GM18858 (cell line): Measurements from ENCODE around the gene TMPRSS7.
"Not testable (repeated sequence)": the region's sequence is repeated elsewhere in the genome, so short reads cannot be mapped to it uniquely, and the experiment has no call there.

Experiments used
- ATAC-seq: cut with Tn5 transposase; IDR thresholded peaks from one replicate; pipeline ENCODE4 v1.9.1; 2021; ENCODE audit not compliant: unreplicated experiment

TMPRSS7 gene

DNA sequence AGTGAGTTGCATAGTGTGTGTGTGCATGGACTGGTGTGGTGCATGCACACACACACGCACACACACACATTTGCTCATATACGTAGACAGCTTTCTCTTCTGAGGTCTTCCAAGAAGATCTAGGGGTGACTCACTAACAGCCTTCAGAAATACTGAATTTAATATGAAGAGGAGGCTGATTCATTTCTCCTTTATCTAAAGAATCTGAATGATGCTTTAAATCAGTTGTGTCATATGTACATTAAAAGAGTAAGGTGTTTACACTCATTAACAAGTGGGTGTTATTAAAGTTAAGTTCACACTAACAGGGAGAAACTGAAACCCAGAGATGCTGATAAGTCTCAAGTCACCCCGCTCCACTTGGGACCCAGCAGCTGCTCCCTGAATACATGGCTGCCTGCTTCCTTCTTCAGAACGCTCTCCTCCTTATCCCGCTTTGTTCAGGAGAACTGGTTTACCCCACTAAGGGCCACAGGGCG is 22.0 kb downstream of the TMPRSS7 start:
- ATAC-seq: no peak

DNA sequence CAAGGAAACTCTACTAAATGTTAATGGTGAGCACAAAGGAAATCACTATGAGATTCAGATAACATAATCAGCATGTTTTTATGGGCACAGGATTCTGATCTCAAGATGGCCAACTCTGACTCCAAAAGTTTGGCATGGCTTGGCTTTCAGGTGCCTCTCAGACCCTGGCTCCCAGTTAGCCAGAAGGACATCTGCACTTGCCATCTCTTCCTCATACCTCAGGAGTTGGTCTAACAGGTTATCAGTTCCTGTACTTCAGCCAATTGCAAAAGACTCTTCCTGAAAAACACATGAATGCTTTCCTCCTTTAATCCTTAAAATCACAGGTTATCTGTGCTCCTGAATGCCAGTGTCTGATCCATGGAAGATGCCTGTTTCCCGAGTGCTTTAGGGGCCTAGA is 25.0 kb downstream of the TMPRSS7 start:
- no peak for ATAC-seq

DNA sequence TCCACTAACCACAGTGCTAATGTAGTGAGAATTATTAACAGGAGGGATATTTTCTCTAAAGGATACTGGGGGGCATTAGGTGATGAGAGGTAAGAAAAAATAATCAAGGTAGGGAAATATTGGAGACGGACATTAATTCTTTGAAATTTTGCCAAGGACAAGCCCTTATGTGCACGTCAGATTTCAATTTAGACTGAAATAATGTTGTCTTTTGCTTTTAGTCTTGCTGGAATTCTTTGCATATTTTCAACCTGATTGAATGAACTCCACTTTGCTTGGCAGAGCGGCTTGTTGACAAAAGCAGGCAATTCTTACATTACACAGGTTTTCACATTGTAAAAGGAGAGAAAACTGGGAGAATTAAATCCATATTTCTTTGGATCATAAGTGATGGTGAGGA is 26.6 kb downstream of the TMPRSS7 start:
- no peak for ATAC-seq

DNA sequence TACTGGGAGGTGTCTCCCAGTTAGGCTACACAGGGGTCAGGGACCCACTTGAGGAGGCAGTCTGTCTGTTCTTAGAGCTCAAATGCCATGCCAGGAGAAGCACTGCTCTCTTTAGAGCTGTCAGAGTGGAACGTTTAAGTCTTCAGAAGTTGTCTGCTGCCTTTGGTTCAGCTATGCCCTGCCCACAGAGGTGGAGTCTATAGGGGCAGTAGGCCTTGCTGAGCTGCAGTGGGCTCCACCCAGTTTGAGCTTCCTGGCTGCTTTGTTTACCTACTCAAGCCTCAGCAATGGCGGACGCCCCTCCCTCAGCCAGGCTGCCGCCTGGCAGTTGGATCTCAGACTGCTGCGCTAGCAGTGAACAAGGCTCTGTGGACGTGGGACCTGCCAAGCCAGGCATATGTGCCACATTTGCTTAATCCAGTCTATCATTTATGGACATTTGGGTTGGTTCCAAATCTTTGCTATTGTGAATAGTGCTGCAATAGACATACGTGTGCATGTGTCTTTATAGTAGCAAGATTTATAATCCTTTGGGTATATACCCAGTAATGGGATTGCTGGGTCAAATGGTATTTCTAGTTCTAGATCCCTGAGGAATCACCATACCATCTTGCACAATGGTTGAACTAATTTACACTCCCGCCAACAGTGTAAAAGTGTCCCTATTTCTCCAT is 38.0 kb downstream of the TMPRSS7 start:
- not testable (repeated sequence) for ATAC-seq

DNA sequence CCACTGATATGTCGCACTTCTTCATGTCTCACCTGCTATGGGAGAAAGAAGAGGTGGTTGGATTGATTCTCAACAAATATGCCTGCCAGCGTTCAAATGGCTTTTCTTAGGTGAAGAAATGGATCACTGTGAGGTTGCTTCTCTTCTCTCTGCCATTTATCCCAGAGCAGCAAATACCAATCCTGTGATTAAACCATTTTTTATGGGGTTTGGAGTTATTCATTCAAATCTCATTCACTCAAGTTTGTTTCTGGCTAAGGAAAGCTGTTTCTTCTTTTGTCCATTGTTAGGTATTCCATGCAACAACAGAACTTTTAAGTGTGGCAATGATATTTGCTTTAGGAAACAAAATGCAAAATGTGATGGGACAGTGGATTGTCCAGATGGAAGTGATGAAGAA is 39.5 kb downstream of the TMPRSS7 start:
- ATAC-seq: no peak

DNA sequence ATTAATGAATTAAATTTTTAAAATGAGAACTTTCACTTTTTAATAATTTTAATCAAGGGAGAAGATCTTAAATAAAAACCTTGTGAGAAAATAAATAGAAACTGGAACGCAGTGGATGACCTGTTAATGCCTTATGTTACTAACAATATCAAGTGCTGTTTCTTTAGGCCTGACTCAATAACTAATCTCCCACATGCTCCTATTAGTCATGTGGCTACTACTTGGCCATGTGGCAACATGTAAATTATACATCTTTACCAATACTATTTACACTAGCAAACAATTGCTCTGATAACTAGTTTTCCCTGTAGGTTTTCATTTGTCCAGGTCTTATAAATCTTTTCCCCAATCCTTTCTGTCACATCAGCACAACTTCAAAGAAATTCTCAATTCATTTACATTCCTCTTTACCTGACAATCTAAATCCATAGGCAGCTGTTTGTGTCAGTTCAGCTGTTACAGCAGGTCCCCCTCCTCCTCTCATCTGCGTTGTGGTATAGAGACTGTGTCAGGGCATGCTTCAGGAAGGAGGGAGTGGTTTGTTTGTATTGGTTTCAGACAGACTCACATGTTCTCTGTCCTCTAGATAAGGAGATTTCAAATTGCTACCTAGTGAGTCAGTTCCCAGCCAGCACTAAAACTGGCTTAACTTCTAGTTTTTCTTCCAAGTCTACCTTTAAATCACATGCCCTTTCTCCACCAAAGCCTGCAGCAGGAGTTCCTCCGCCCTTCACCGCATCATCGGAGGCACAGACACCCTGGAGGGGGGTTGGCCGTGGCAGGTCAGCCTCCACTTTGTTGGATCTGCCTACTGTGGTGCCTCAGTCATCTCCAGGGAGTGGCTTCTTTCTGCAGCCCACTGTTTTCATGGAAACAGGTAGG is 40.3 kb downstream of the TMPRSS7 start:
- peak; percentile 84 for ATAC-seq

DNA sequence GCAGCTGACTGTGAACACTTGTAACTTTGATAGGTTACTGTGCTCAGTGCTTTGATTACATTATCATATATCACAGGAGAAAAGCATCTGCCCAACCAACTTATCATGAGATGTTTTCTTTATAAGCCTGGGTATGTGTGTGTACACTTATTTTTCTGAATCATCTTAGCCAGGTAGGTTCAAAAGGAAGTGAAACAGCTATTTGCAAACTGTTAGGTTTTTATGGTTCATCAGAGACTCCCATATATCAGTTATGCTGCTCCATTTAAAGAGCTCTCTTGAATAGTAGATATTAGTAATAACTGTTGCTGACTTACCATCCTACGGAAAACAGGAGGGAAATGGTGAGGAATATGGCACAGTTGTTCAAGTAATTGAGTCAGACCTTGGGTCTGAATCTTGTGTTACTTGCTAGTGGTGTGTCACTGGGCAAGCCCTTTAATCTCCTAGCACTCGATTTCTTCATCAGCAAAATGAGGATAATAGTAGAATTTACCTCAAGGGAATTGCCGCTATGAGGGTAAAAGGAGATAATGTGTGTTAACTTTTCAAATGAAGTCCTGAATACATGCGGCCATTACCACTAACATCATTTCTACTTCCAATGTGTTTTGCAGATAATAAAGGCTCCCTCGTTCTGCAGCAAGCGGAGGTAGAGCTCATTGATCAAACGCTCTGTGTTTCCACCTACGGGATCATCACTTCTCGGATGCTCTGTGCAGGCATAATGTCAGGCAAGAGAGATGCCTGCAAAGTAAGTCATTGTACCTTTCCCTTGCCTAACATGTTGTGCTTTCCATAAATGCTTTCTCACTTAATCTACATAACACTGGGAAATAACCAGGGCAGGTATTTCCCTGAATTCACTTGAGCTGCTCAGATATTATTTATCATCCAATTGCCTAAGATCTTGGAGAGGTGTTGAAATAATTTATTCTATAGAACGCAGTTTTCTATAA is 43.9 kb downstream of the TMPRSS7 start:
- ATAC-seq: no peak

DNA sequence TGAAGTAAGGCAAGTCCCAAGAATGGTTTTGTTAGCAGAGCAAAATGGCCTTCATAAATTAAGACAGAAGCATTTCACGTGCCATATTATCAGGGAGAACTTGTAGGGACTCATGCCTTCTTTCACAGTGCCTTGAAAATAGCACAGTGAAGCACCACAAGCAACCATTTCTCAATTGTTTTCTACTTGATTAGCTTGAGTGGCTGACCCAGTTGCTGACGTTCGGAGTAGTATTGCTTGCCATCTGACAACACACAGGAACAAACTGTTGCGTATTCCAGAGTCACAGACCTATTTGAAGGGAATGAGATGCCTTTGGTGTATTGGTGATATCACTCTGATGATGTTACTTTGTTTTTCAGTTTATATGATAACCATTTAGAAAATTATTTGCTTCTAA is 48.7 kb downstream of the TMPRSS7 start:
- ATAC-seq: no peak

DNA sequence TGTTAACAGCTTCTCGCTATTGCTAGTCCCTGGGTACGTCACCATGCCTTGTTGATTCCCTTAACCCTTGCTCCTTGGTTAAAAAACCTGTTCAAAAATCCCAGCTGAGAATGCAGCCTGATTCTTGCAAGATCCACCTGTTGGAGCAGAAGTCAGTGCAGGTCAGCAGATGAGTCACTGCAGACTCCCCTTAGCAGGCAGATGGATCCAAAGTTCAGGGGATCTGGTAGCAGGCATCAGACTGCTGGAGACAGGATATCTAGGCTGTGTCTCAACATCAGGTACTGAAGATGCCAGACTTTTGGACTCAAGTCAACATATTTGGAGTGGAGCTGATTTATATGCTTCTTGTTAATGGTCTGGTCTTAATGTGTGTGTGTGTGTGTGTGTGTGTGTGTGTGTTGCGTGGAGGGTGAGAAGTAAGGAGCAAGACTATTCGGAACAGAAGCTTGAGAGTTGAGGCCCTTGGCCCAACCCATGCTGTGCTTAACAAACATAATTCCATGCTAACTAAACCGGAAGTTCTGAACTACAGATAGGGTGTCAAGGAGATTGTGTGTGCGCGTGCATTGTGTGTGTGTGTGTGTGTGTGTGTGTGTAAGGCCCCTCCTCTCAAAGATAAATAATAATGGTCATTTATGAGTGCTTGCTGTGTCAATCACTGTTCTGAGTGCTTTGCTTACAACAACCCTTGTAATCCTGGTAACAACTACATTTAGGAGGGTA is 50.6 kb downstream of the TMPRSS7 start:
- ATAC-seq: no peak

DNA sequence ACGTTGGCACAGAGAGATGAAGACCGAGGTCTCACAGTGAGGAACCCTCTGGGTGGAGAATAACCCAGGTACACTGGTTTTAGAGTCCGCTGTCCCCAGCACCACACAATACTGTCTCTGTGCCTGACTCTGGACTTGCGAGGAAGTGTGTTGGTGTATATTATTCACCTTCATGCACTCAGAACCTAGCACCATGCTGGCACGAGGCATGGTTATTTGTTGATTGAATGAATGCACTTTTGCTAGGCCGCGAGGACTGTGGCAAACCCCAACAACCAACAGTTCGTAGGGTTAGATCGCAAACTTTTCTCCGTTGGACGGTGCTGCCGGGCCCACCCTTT is 51.2 kb downstream of the TMPRSS7 start:
- ATAC-seq: no peak

DNA sequence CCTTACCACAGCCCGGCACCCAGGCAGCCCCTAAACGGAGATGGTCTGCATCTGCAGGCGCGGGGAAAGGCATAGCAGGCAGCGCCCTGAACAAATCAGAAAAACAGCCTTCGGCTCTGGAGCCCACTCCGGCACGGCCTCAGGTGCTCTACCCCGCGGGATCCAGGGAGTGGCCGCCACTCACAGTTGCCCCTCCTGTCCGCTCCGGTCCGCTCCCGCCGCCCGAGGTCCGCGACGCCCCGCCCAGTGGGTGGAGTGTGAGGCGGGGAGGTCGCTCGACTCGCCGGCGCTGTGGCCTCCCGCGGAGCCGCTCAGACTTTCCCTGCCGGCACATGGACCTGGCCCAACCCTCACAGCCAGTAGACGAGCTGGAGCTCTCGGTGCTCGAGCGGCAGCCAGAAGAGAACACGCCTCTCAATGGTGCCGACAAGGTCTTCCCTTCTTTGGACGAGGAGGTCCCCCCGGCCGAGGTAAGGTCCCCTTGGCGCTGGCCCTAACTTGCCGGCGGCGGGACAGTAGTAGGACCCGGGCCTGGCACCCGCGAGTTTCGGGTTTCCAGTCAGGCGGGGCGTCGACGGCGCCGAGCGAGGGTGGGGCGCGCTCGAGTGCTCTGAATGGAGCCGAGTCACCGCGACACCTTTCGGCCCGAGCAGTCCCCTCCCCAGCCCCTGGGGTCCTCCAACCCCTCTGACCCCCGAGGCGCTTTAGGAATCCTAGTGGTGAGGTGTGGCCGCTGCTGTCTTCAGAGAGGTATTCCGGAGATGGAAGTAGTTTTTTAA is 51.7 kb downstream of the TMPRSS7 start, which contains the start of gene C3orf52:
Gene C3orf52, plus strand, starts transcription at position 314 of the 779 bp plus-strand sequence. Its CDS starts 19 bp downstream, at position 333.
- ATAC-seq: no peak

DNA sequence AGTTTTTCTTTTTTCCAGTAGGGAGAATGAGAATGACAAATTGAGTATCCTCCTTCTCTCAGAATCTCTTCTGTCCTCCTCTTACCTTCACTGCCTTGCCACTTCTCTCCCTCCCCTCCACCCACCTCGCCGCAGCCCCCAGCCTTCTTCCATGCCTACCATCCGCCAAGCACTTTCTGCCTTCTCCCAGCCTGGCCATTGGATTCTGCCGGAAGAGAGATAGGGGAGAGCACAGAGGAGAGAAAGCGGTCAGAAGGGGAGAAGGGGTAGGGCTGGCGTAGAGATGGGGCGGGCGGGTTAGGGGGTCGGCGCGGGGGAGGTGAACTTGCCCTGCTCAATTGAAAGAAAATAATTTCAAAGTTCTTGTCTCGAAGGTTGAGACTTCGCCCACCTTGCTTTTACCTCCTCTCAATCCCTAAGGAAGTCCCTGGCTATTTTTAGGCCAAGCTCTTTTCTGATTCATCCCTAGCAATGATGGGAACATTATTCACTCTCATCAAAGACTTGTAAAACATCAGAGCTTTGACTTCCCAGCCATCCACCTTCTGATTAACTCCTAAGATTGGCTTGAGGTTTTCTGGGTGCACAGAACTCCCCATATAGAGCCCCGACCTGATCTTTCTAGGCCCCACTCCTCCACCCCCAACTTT is 52.5 kb downstream of the TMPRSS7 start:
- ATAC-seq: no peak

DNA sequence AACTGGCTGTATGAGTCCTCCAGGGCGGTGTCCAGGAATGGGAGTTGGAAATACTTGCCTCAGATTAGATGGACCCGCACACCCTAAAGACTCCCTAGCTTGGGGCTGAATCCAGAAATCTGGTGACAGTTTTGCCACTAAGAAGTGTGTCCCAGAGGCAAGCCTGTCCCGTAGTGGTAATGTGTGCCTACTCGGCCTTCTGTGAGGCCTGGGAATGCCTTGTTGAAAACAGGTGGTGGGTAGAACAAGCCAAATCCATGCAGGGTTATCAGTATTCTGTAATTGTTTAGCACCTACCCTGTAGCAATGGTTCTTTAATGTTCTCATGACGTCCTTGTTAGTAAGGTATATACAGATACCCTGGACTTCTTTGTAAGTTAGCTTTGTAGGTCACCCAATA is 53.2 kb downstream of the TMPRSS7 start:
- no peak for ATAC-seq

DNA sequence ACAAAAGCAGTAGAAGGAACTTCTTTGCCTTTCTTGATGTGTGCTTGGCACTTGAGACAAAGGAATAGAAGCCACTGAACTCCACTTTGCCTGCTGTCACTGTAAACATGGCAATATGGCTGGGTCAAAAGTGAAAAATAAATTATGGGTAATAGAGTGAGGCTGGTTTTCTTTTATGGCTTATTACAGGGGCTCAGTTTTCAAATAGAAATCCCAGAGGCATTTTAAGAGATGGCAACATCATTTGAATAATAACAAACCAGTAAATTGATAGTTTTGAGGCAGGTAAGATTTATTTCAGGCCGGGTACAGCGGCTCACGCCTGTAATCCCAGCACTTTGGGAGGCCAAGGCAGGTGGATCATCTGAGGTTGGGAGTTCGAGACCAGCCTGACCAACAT is 54.4 kb downstream of the TMPRSS7 start:
- ATAC-seq: no peak

DNA sequence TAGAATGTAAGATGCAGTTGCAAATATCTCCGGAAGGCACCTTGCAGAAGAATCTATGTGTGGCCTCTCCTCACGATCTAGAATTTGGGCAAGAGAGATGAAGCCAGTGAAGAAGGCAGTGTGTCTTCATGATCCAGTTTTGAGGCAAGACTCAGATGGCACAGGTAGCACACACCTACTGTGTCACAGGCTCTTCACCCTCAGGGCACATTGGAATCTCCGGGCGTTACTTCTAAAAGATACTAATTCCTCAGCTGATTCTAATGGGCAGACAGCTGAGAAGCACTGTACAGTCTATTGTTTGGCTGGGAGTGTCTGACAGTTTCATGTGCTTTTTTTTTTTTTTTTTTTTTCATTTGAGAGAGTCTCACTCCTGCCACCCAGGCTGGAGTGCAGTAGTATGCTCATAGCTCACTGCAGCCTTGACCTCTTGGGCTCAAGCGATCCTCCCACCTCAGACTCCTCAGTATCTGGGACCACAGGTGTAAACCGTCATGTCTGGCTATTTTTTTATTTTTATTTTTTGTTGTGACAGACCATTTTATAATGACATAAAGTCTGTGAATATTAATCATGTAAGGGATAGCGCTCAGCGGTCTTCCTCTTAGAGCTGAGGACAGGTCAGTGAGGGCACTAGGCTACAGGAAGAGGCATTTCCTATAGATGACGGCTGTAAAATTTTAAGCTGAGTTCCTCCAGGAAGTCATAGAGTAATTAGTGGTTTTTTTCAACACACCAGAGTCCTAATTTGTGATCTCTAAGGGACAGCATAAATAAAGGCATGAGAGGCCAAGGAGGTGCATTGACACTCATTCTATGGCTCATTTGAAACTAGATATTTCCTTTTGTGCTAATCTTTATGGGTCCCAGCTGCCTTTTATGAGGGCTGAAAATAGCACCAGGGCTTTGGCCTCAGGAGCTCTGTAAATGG is 55.7 kb downstream of the TMPRSS7 start:
- ATAC-seq: no peak

DNA sequence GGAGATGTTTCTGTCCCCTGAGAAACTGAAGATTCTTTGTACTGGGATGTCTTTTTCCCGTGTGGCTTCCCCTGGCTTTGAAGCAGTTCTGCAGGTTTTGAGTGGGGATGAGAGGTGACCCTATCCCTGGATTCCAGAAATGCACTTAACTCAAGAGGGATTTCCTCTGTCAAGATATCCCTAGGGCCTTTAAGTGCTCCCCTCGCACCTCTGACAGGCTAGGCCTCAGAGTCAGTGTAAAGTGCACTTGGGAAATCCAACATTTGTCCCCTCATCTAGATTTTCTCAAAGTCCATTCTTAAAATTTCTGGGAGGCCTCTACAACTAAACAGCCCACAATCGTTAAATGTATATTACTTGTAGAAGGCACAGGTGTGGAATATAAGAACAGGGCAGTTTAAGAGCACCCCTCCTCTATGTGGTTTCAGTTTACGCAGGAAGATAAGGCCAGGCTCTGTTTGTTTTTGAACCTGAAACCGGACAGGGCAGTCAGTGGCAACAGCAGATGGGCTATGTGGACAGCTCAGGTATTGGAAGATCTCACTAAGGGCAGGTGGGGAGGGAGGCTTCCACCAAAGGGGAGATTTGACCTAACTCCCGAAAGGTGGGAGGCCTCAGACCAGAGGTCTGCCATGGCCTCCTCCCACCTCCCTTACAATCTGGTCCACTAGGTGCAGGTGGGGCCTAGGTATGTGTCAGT is 56.5 kb downstream of the TMPRSS7 start:
- ATAC-seq: no peak

DNA sequence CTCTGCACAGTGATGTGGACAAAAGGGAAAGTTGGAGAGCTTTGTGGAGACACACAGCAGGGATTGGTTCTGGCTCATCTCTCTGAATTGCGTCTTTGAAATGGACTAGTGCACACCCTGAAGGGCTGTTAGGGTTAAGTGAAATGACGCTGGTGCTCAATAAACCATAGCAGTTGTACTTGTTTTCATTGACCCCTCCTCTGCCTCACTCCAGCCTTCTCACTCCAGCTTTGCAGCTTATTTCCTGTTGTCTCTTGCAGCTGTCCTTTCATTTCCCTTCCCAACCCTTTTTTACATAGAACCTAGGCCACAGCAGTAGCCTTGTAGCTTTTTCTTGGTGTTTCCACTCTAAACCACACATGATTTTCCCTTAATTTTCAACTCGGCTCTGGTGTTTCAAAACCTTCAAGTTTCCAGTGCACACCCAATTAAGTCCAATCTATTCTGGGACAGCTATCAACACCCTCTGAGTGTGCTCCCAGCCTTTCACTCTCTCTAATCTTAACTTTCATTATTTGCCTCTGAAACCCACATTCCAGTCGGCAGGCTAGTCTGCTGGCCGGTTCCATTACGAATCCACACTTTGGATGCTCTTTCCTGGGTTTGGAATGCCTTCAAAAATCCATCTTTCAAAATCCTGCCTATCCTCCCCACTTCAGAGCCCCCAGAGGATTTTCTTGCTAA is 58.1 kb downstream of the TMPRSS7 start:
- ATAC-seq: no peak
